HG03432 (cell line): ENCODE measurements around the gene SMARCAD1.

Experiments used
- ATAC-seq: cut with Tn5 transposase; IDR thresholded peaks from one replicate; pipeline ENCODE4 v1.9.1; 2021; ENCODE audit warnings: mild to moderate bottlenecking, moderate library complexity; ENCODE audit not compliant: unreplicated experiment

Gene SMARCAD1

GRCh38 chr4:94228493-94229216 is 21.0 kb downstream of the SMARCAD1 start:
- ATAC-seq: no peak

GRCh38 chr4:94232519-94232918 is 24.9 kb downstream of the SMARCAD1 start:
- ATAC-seq: no peak

- no peak for ATAC-seq
Measured at GRCh38 chr4:94235825-94236224, 28.2 kb downstream of the SMARCAD1 start.

- no peak for ATAC-seq
Measured at GRCh38 chr4:94237271-94237670, 29.6 kb downstream of the SMARCAD1 start.

DNA sequence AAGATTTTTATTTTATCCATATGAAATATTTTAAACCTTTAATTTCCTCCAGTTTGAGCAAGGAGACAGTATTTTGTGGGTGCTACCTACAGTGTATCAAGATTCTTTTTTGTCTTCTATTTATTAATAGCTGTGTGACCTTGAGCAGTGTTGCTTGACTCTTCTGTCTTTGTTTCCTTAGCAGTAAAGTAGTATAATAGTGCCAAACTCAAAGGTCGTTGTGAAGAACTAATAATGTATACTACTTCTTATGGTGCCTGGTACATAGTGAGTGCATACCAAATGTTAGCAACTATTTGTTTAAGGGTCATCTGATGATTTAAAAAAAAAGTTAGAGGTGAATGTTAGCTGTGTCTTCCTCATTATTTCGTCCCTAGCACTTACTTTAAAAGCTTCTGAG is 30.5 kb downstream of the SMARCAD1 start:
- no peak for ATAC-seq

- no peak for ATAC-seq
Measured at GRCh38 chr4:94240384-94240783, 32.7 kb downstream of the SMARCAD1 start.

DNA sequence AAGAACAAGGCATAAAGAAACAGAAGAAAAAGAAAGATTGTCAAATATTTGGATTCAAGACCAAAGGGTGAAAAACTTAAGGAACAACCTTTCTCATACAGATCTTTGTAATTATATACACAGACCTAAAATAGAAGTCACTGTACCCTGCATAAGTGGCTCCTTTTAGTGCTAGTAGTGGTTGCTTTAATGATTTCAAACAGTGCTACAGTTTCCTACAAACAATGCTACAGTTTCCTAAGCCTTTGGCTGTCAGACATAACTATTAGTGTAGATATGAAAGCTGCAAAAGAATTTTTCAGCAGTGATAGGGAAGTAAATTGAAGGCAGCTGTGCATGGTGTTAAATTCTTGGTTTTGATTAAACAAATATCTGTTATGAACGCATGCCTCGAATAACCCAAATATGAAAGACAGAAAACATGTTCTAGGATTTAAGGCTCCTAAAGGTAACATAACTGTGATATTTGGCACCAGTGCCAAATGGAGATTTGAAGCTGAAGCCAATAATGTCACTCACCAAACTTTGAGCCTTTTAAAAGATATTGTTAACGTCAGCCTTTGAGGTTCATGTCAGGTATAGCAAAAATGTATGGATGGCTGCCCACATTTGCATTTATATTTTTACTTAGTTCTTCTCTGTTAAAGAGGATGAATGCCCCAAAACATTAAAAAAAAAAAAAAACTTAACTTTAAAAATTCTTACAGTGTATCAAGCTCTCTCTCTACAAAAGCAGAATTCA is 36.6 kb downstream of the SMARCAD1 start:
- ATAC-seq: no peak

DNA sequence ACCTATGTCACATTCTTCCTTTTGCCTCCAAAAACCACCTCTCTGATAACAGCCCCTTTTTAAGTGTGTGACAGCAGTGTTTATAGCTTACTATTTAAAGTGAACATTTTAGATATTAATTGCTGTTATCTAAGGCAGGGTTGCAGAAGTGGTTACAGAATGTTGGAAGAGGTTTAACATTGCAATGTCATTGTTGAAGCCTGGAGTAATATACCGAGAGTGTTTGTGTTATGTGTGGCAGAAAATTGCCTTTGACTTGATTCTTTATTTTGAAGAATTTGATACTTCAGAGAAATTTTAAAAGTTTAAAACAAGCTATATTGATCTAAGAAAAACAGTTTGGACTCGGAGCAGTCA is 37.1 kb downstream of the SMARCAD1 start:
- ATAC-seq: no peak

DNA sequence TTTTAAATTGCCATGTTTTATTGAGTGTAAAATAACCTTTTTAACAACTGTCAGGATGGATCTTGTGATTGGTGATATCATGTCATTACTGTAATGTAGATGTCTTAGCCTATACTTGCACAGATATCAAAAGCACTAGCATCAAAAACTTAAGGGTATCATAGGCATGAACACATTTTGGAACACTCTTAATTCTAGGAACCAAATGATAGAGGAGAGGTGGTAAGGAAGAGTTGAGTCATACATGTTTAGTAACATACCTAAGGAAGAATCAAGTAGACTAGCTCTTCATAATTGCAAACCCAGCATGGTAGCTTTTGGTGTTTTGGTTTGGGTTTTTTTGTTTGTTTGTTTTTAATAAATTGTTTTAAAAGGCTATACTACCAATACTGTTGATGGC is 43.4 kb downstream of the SMARCAD1 start:
- ATAC-seq: no peak

- ATAC-seq: no peak
Measured at GRCh38 chr4:94253036-94253435, 45.4 kb downstream of the SMARCAD1 start.

DNA sequence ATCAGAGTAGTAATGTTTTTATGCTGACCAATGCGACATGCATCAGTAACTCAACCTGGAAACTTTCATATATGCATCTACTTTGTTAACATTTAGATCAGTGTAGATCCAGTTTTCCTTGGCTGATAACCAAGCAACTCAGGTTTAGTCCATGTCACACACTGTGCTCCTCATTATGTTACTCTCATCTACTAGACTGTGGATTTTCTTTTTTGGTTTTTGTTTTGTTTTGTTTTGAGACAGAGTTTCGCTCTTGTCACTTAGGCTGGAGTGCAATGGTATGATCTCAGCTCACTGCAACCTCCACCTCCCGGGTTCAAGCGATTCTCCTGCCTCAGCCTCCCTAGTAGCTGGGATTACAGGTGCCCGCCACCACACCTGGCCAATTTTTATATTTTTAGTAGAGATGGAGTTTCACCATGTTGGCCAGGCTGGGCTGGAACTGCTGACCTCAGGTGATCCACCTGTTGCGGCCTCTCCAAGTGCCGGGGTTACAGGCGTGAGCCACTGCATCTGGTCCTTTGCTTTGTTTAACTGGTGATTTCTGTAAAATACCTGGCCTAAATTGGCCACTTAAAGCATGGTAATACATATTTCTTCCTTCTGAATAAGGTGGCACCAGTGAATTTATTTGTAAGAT is 48.6 kb downstream of the SMARCAD1 start:
- no peak for ATAC-seq

DNA sequence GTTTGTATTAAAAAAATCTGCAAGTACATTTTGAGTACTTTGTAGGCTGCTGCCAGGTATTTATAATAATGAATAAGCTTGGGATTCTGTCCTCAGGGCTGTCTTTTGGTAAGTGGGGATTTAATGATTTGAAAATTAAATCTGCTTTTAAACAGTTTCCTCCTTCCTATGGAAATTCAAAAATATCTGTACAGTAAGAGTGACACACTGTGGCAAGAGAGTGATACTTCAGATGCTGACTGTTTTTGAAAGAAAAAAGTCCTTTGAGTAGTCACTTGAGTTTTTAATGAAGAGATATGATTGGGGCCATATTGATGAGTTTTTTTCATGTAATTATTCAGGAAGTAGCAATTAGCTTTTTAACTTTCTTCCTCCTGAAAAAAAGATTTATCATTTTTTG is 49.2 kb downstream of the SMARCAD1 start:
- ATAC-seq: no peak

GRCh38 chr4:94262163-94263016 is 54.7 kb downstream of the SMARCAD1 start:
- no peak for ATAC-seq

GRCh38 chr4:94267037-94267436 is 59.4 kb downstream of the SMARCAD1 start:
- ATAC-seq: no peak

DNA sequence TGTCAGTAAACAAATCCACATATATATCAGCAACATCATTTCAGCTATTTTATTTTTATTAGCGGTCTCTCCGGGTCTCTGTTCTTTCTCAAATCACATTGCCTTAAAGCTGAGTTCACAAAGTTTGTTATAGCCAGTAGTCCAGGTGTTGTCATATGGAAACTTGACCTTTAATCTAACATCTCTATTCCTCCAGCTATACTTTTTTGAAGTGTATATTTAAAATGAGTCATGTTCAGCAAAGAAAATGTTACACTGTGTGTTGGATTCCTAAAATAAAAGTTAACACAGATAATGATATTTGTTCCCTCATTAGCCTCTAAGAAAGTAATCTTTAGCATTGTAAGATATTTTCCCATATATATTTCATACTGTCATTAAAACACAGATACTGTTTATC is 63.6 kb downstream of the SMARCAD1 start:
- ATAC-seq: no peak

GRCh38 chr4:94274912-94275311 is 67.2 kb downstream of the SMARCAD1 start:
- no peak for ATAC-seq

DNA sequence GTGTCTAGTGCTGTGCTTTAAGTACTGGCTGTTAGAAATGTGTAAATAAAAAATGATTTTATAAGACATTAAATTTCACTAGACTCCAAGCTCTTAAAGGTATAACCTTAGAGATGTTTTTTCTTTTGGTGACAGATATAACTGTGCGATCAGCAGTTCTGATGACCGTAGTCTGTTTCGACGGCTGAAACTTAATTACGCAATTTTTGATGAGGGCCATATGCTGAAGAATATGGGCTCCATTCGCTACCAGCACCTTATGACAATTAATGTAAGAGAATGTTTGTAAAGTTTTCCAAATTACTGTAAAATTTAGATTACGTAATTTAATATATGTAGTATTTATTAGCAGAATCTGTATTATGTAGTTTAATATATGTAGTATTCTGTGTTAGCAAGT is 68.5 kb downstream of the SMARCAD1 start:
- ATAC-seq: no peak

DNA sequence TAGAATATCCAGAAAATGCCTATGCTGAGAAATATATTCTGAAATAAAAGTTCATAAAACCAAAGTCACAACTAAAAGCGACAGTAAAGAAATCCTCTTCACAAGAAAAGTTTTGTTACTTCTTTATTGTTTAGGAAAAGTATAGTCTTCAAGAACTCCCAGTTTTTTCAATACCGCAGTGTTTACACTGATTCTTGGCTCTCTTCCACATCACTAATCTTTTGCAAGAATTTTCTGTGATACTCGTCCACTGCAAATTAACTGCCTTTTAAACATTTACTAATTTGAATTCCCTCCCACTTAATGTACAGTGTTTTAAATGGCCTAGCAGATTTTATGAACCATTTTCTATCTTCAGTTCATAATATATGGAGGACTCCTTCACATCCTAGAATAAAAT is 69.9 kb downstream of the SMARCAD1 start:
- ATAC-seq: no peak

GRCh38 chr4:94278781-94279180 is 71.1 kb downstream of the SMARCAD1 start:
- ATAC-seq: no peak

- no peak for ATAC-seq
Measured at GRCh38 chr4:94284889-94285288, 77.2 kb downstream of the SMARCAD1 start.

- ATAC-seq: no peak
Measured at GRCh38 chr4:94285666-94286065, 78.0 kb downstream of the SMARCAD1 start.
